ENCODE results near the gene NUDC. TPM values are rescaled to one million over a fixed set of nuclear protein-coding genes. Genes with fewer than 3 reads are reported as not detected.
"Not testable (repeated sequence)": the region's sequence is repeated elsewhere in the genome, so short reads cannot be mapped to it uniquely, and the experiment has no call there.

Gene NUDC
- total RNA-seq, 4 donors from 2014 or later: 64.8 to 94.5 (median 68.1) TPM

GRCh38 chr1:26981146-26981846 lies 59.8 kb downstream of the NUDC start:
- H3K27me3 ChIP-seq: peaks cover 38% of the 10 kb centered on the region
- no peaks in the 10 kb centered on the region for H3K4me1 ChIP-seq
- no peak for ATAC-seq
- H3K9me3 ChIP-seq: no peaks in the 10 kb centered on the region
- WGBS, 2 donors (ENCODE audit: low coverage in 1 of 2): 67 to 77% methylated on average over 3 of the region's 3 CpGs
- H3K27ac ChIP-seq: no peak overlapping the region
- TF ChIP-seq EP300 (IDR thresholded peaks at IDR 0.05) (no peak), POLR2A (IDR thresholded peaks at IDR 0.05) (no peak), POLR2AphosphoS5 (IDR thresholded peaks at IDR 0.05) (no peak)
- H3K4me3 ChIP-seq: no peak overlapping the region
- no peaks in the 10 kb centered on the region for H3K36me3 ChIP-seq

DNA sequence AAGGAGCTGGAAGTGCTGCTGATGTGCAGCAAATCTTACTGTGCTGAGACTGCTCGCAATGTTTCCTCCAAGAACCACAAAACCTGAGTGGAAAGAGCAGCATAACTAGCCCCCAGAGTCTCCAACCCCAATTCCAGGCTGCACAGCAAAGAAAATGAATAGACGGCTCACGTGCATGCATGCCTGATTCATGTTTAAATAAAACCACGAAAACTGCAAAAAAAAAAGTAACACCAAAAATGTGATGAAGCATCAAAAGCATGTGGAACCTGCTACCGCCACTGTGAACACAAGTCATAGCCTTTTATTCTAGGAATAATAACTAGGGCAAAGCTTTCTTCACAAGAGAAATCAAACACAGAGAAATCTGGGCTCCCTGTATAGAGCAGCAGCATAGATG lies 62.3 kb downstream of the NUDC start:
- TF ChIP-seq POLR2AphosphoS5 (IDR thresholded peaks at IDR 0.05) (no peak), POLR2A (IDR thresholded peaks at IDR 0.05) (no peak), EP300 (IDR thresholded peaks at IDR 0.05) (no peak)
- TF ChIP-seq, protein P1, sequence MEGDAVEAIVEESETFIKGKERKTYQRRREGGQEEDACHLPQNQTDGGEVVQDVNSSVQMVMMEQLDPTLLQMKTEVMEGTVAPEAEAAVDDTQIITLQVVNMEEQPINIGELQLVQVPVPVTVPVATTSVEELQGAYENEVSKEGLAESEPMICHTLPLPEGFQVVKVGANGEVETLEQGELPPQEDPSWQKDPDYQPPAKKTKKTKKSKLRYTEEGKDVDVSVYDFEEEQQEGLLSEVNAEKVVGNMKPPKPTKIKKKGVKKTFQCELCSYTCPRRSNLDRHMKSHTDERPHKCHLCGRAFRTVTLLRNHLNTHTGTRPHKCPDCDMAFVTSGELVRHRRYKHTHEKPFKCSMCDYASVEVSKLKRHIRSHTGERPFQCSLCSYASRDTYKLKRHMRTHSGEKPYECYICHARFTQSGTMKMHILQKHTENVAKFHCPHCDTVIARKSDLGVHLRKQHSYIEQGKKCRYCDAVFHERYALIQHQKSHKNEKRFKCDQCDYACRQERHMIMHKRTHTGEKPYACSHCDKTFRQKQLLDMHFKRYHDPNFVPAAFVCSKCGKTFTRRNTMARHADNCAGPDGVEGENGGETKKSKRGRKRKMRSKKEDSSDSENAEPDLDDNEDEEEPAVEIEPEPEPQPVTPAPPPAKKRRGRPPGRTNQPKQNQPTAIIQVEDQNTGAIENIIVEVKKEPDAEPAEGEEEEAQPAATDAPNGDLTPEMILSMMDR (IDR thresholded peaks at IDR 0.05): no peak
- no peaks in the 10 kb centered on the region for H3K36me3 ChIP-seq
- 52 to 60% methylated on average over 2 to 5 of the region's 5 CpGs for WGBS, 2 donors (ENCODE audit: low coverage in 1 of 2)

GRCh38 chr1:26984291-26984690 lies 62.7 kb downstream of the NUDC start:
- Histone ChIP-seq H3K9me3 (no peaks in the 10 kb centered on the region), H3K27me3 (peaks cover 51% of the 10 kb centered on the region), H3K36me3 (no peaks in the 10 kb centered on the region), H3K4me1 (no peaks in the 10 kb centered on the region), H3K4me3 (no peak overlapping the region), H3K27ac (no peak overlapping the region)
- no peak for ATAC-seq
- 50 to 85% methylated on average over 2 to 5 of the region's 8 CpGs for WGBS, 2 donors (ENCODE audit: low coverage in 1 of 2)
- no peak for TF ChIP-seq EP300 (IDR thresholded peaks at IDR 0.05)
- no peak for TF ChIP-seq POLR2AphosphoS5 (IDR thresholded peaks at IDR 0.05)
- TF ChIP-seq POLR2A (IDR thresholded peaks at IDR 0.05): no peak
- TF ChIP-seq, protein P1 (IDR thresholded peaks at IDR 0.05): no peak

More for the DNA sequence above, 62.3 kb downstream of the NUDC start:
- no peaks in the 10 kb centered on the region for H3K9me3 ChIP-seq
- peaks cover 51% of the 10 kb centered on the region for H3K27me3 ChIP-seq
- no peaks in the 10 kb centered on the region for H3K4me1 ChIP-seq
- H3K27ac ChIP-seq: no peak overlapping the region
- ATAC-seq: no peak
- no peak overlapping the region for H3K4me3 ChIP-seq

GRCh38 chr1:26986658-26987057 lies 65.1 kb downstream of the NUDC start:
- WGBS, 2 donors (ENCODE audit: low coverage in 1 of 2): 25 to 43% methylated on average over 1 to 2 of the region's 2 CpGs
- Histone ChIP-seq H3K36me3 (no peaks in the 10 kb centered on the region), H3K9me3 (no peaks in the 10 kb centered on the region), H3K4me3 (no peak overlapping the region), H3K27me3 (peaks cover 54% of the 10 kb centered on the region), H3K27ac (no peak overlapping the region), H3K4me1 (no peaks in the 10 kb centered on the region)
- no peak for ATAC-seq
- no peak for TF ChIP-seq EP300 (IDR thresholded peaks at IDR 0.05)
- TF ChIP-seq, protein P1 (IDR thresholded peaks at IDR 0.05): no peak
- TF ChIP-seq POLR2A (IDR thresholded peaks at IDR 0.05): no peak
- TF ChIP-seq POLR2AphosphoS5 (IDR thresholded peaks at IDR 0.05): no peak

GRCh38 chr1:26989403-26990109 lies 68.0 kb downstream of the NUDC start:
- not testable (repeated sequence) for H3K27ac ChIP-seq, H3K4me3 ChIP-seq, ATAC-seq, H3K9me3 ChIP-seq, H3K36me3 ChIP-seq
- peaks cover 49% of the 10 kb centered on the region for H3K27me3 ChIP-seq
- peaks cover 3 to 15% (median 3%) of the 10 kb centered on the region in 3 donors for H3K4me1 ChIP-seq
- 70 to 85% methylated on average over 6 to 11 of the region's 12 CpGs for WGBS, 2 donors (ENCODE audit: low coverage in 1 of 2)
